Heart right ventricle (tissue), 16 donors: ENCODE data around the gene TLE1. TPM values are rescaled to one million over a fixed set of nuclear protein-coding genes. Genes with fewer than 3 reads are reported as not detected.

Experiments used
- ATAC-seq, 8 donors: fragments of 200-7000 bp; cut with Tn5 transposase; one replicate each; pipeline ENCODE4 v1.9.1; 2020; ENCODE audit warnings: mild to moderate bottlenecking in 8 of 8, moderate library complexity in 8 of 8, moderate number of reproducible peaks in 1 of 8
- DNase-seq, 2 donors: peaks; one replicate each; pipeline ENCODE4 v3.0.0-alpha.2; 2020
- H3K27ac ChIP-seq, 10 donors: fragments of 200-600 bp; sonication (generic) in 2 of 10; one replicate each; pipeline versions ENCODE4 v1.5.0 to v1.8.0; 2020 to 2022; ENCODE audit warnings: mild to moderate bottlenecking in 3 of 10
- H3K27me3 ChIP-seq, 7 donors: fragments of 200-600 bp; one replicate each; pipeline ENCODE4 v1.8.0; 2021 to 2022; ENCODE audit warnings: mild to moderate bottlenecking in 2 of 7
- H3K36me3 ChIP-seq, 9 donors: fragments of 200-600 bp; sonication (generic) in 1 of 9; one replicate each; pipeline versions ENCODE4 v1.5.0 to v1.8.0; 2020 to 2022; ENCODE audit warnings: mild to moderate bottlenecking in 2 of 9
- H3K4me1 ChIP-seq, 9 donors: fragments of 200-600 bp; sonication (generic) in 1 of 9; one replicate each; pipeline versions ENCODE4 v1.5.0 to v1.8.0; 2020 to 2022; ENCODE audit warnings: mild to moderate bottlenecking in 4 of 9
- H3K4me3 ChIP-seq, 10 donors: fragments of 200-600 bp; sonication (generic) in 2 of 10; one replicate each; pipeline versions ENCODE4 v1.5.0 to v1.8.0; 2020 to 2022; ENCODE audit warnings: mild to moderate bottlenecking in 7 of 10, moderate library complexity in 2 of 10
- H3K9me3 ChIP-seq, 11 donors: fragments of 200-600 bp in 10 of 11; sonication (generic) in 2 of 11; one replicate each; pipeline versions ENCODE4 v1.5.0 to v1.8.0; 2013 to 2022; ENCODE audit warnings: mild to moderate bottlenecking in 2 of 11, control low read depth in 1 of 11, moderate library complexity in 1 of 11
- CTCF ChIP-seq, 9 donors: fragments of 200-600 bp; sonication (generic) in 2 of 9; IDR thresholded peaks; one replicate each; pipeline versions ENCODE4 v1.5.0 to v1.8.0; 2021 to 2022; ENCODE audit warnings: antibody characterized with exemption in 9 of 9, mild to moderate bottlenecking in 5 of 9, moderate library complexity in 1 of 9
- WGBS, 2 donors: extraction: QIAGEN DNeasy Blood & Tissue Kit; methylation state at CpG; one replicate each; pipeline ENCODE4 v1.1.7; 2013; ENCODE audit warnings: inconsistent platforms in 1 of 2; 5-methylcytosine and 5-hydroxymethylcytosine counted together
- intact Hi-C, 10 donors: fragments of 100-400 bp; cut with DNase I; formaldehyde crosslinking; loops; one replicate each; pipeline versions ENCODE4 v1.11.1 to v1.14.2; 2022
- polyA plus RNA-seq, 2 donors: library from polyadenylated mRNA; stranded (reverse); fragments of 200-250 nt; gene quantifications; one replicate each; pipeline ENCODE4 v1.2.3, GENCODE V29; 2013
- total RNA-seq, 10 donors: library from RNA; stranded (reverse); fragmentation: NEBNext Ultra II Directional in 3 of 10; extraction: Animal tissue kit (Norgen Biotek cat#: 25700) in 3 of 10; gene quantifications; one replicate each; pipeline versions ENCODE4 v1.2.1 to v1.2.4, GENCODE V29; 2021 to 2023
- donor health status: Arrhythmogenic right ventricular cardiomyopathy.
- donor health status: ischemic (EF 13 %, LVEDD 7.1; RV severe dilation, severe dysfunction).
- donor health status: healthy with polysubstance abuse.
- donor health status: DM: no; HTN: yes; CAD: no.
- donor health status: DM: no; HTN: no; CAD: no.
- donor health status: ischemic (EF 25% LVEDD 6.9; RV normal size, moderate dysfunction).
- donor health status: ischemic (EF 25% LVEDD 5.7; RV mildly dilated, moderate dysfunction).
- donor health status: healthy.
- donor health status: DM: yes; HTN: yes; CAD: no.
- donor health status: Ischemic cardiomyopathy.
- donor health status: ischemic (EF 35%, LVEDD 5.7; RV mildly dilated, moderate dysfunction).
- donor health status: nonischemic (EF 11% LVEDD 7.7; RV severe dilation, severe dysfunction).
- donor health status: DM: yes; HTN: yes; CAD: no.
- donor health status: PGD.
- donor health status: ischemic (EF 29% LVEDD 5.4; RV normal size, mild dysfunction).
- donor health status: nonischemic (EF 23%, LVEDD 6.1; RV moderate dilation, normal function).

The TLE1 gene
- total and polyA plus RNA-seq, 12 donors: 7.9 to 15.2 (median 11.0) TPM

- no peaks in the 10 kb centered on the region for H3K9me3 ChIP-seq
- TF ChIP-seq CTCF (IDR thresholded peaks at IDR 0.05): no peak
- intact Hi-C loops: no loop called here
- no peak overlapping the region for H3K27ac ChIP-seq
- ATAC-seq (no peak), DNase-seq (no peak)
- H3K27me3 ChIP-seq: no peaks in the 10 kb centered on the region
- WGBS, 2 donors: 91 to 93% methylated on average over 2 of the region's 2 CpGs
- H3K4me3 ChIP-seq: no peak overlapping the region
- H3K4me1 ChIP-seq: peaks cover 0 to 29% (median 5%) of the 10 kb centered on the region in 9 donors
- no peaks in the 10 kb centered on the region for H3K36me3 ChIP-seq
Measured at GRCh38 chr9:81563739-81564138, 125.6 kb downstream of the TLE1 start.

- intact Hi-C loops: no loop called here
- Histone ChIP-seq H3K36me3 (no peaks in the 10 kb centered on the region), H3K4me3 (no peak overlapping the region), H3K27me3 (no peaks in the 10 kb centered on the region), H3K27ac (no peak overlapping the region), H3K4me1 (peaks cover 0 to 34% (median 12%) of the 10 kb centered on the region in 9 donors), H3K9me3 (no peaks in the 10 kb centered on the region)
- 86 to 87% methylated on average over 4 of the region's 4 CpGs for WGBS, 2 donors
- no peak for TF ChIP-seq CTCF (IDR thresholded peaks at IDR 0.05)
- ATAC-seq (no peak), DNase-seq (no peak)
Measured at GRCh38 chr9:81563020-81563407, 126.3 kb downstream of the TLE1 start.

GRCh38 chr9:81562231-81563019, 126.9 kb downstream of the TLE1 start:
- no peaks in the 10 kb centered on the region for H3K9me3 ChIP-seq
- no peaks in the 10 kb centered on the region for H3K27me3 ChIP-seq
- WGBS, 2 donors: 70 to 76% methylated on average over 10 of the region's 10 CpGs
- H3K27ac ChIP-seq: peak overlapping the region in 3 of 10 donors; percentile 2 to 31 (median 23)
- no peak overlapping the region for H3K4me3 ChIP-seq
- intact Hi-C loops: no loop called here
- DNase-seq: peak; percentile 23 to 63
- H3K4me1 ChIP-seq: peaks cover 0 to 39% (median 12%) of the 10 kb centered on the region in 9 donors
- ATAC-seq: peak in 7 of 8 donors; percentile 44 to 78 (median 62)
- TF ChIP-seq CTCF (IDR thresholded peaks at IDR 0.05): no peak
- H3K36me3 ChIP-seq: no peaks in the 10 kb centered on the region

DNA sequence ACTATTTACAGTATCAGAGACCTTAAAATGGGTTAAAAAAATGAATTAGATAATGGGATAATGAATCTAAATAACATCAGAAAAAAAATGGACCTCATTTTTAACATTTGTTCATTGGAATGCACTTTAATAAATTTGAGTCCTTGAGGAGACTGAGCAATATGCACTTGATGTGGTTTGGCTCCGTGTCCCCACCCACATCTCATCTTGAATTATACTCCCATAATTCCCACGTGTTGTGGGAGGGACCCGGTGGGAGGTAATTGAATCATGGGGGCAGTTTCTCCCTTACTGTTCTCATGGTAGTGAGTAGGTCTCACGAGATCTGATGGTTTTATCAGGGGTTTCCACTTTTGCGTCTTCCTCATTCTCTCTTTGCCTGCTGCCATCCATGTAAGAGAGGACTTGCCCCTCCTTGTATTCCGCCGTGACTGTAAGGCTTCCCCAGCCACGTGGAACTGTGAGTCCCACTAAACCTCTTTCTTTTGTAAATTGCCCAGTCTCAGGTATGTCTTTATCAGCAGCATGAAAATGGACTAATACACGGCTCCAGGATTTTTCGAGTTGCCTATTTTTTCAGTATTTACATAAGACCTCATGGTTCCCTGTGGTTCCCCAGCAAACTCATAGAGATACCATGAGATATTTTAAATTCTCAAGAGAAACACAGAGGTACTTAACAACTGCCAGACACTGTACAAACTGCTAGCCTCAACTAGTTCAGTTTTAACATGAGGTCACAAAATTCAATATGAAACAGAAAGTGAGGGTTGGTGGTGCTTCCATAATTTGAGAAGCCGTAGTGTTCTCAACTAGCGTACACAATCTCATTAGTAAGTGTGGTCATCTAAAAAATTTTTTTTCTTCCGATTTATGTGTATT, 128.3 kb downstream of the TLE1 start:
- H3K27ac ChIP-seq: no peak overlapping the region
- no peak for ATAC-seq
- DNase-seq: no peak
- no peaks in the 10 kb centered on the region for H3K9me3 ChIP-seq
- peaks cover 0 to 41% (median 12%) of the 10 kb centered on the region in 9 donors for H3K4me1 ChIP-seq
- no peak overlapping the region for H3K4me3 ChIP-seq
- WGBS, 2 donors: 87 to 90% methylated on average over 13 of the region's 13 CpGs
- TF ChIP-seq CTCF (IDR thresholded peaks at IDR 0.05): no peak
- no peaks in the 10 kb centered on the region for H3K27me3 ChIP-seq
- no peaks in the 10 kb centered on the region for H3K36me3 ChIP-seq
- intact Hi-C loops: no loop called here
